NB4 (cell line): ENCODE data around the gene FLNB.
A peak's percentile ranks its signal among the peaks of the same experiment; 100 is the strongest.
"Not testable (repeated sequence)": the region's sequence is repeated elsewhere in the genome, so short reads cannot be mapped to it uniquely, and the experiment has no call there.

ENCODE experiments used
- DNase-seq: peaks from one replicate; pipeline ENCODE4 v3.0.0; 2010; ENCODE audit warnings: low read depth
- H3K4me3 ChIP-seq: one replicate; pipeline ENCODE4 v1.5.1; 2011; ENCODE audit warnings: mild to moderate bottlenecking, low read depth, low read length, moderate library complexity
- CTCF ChIP-seq: IDR thresholded peaks from one replicate; pipeline ENCODE4 v1.5.1; 2012; ENCODE audit warnings: low read depth, low read length
- MYC ChIP-seq: IDR thresholded peaks from 2 replicates; pipeline ENCODE4 v1.6.1; 2011; ENCODE audit warnings: low read depth, low read length
- POLR2A ChIP-seq: IDR thresholded peaks from 2 replicates; pipeline ENCODE4 v1.6.1; 2011; ENCODE audit warnings: mild to moderate bottlenecking; ENCODE audit not compliant: insufficient read length; ENCODE audit errors: extremely low read depth
- TF ChIP-seq, protein P1 (sequence below): IDR thresholded peaks from 2 replicates; pipeline ENCODE4 v1.6.1; 2011; ENCODE audit warnings: low read depth, low read length

Gene FLNB

DNA sequence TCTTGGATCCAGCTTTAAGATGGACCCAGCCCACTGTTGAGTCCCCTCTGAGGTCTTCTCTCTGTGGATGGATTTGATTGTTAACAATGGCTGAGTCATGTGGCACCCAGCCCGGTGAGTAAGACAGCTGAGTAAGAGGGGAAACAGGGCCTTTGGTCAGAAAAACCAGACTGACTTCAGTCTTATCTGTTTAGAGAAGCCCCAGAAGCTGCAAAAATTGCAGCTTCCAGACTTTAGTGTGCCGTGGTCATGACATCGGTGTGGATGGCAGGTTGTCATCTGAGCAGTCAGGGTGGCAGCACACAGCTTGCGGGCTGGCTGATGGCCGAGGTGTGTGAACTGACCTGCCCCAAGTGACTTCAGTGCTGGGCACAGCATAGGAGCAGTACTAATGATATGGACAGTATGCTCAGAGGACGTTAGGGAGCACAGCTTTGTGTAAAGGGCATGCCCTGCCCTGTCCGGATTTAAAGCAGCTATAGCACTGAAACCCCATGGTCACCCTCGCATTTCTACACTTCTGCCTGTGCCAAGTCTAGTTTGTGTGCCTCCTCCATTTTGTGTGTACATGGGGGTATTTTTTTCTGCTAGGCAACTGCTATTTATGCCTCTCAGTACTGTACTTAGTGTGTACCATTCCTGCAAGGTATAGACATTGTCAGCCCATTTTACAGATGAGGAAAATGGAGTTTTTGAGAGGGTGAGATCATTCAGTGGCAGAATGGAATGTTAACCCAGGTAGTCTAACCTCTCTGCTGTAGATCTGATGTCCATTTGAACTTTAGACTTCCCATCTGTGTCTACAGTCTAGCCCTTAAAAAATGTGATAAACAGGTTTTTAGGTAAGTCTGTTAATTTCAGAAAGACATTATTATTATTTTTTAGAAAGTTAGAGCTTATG, 44.4 kb downstream of the FLNB start:
- H3K4me3 ChIP-seq: no peak overlapping the region
- TF ChIP-seq, protein P1, sequence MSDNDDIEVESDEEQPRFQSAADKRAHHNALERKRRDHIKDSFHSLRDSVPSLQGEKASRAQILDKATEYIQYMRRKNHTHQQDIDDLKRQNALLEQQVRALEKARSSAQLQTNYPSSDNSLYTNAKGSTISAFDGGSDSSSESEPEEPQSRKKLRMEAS: no peak; the same call in 1 of the 2 replicates
- no peak for TF ChIP-seq POLR2A
- TF ChIP-seq MYC: no peak
- no peak for TF ChIP-seq CTCF
- peak; percentile 83 for DNase-seq

DNA sequence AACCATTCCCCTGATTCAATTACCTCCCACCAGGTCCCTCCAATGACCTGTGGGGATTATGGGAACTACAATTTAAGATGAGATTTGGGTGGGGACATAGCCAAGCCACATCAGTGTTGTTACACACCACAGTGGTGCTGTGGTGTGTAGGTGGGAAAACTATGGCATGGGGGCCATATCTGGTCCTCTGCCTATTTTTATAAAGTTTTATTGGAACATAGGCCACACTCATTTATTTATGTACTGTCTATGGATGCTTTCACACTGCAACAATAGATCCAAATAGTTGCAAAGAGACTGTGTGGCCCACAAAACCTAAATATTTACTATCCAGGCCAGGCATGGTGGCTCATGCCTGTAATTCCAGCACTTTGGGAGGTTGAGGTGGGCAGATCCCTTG, 46.4 kb downstream of the FLNB start:
- DNase-seq: no peak
- H3K4me3 ChIP-seq: no peak overlapping the region
- TF ChIP-seq MYC (no peak), CTCF (no peak), POLR2A (no peak)
- TF ChIP-seq, protein P1: no peak

GRCh38 chr3:58055314-58055713, 47.1 kb downstream of the FLNB start:
- DNase-seq: no peak
- TF ChIP-seq POLR2A (no peak), CTCF (no peak), MYC (no peak)
- TF ChIP-seq, protein P1: no peak
- H3K4me3 ChIP-seq: no peak overlapping the region

- H3K4me3 ChIP-seq, DNase-seq: not testable (repeated sequence)
These were observed 47.7 kb downstream of the FLNB start for GRCh38 chr3:58055891-58056290.

- no peak overlapping the region for H3K4me3 ChIP-seq
- DNase-seq: no peak
- TF ChIP-seq POLR2A: no peak
- TF ChIP-seq, protein P1: no peak
These were observed 50.4 kb downstream of the FLNB start for GRCh38 chr3:58058361-58059263.

DNA sequence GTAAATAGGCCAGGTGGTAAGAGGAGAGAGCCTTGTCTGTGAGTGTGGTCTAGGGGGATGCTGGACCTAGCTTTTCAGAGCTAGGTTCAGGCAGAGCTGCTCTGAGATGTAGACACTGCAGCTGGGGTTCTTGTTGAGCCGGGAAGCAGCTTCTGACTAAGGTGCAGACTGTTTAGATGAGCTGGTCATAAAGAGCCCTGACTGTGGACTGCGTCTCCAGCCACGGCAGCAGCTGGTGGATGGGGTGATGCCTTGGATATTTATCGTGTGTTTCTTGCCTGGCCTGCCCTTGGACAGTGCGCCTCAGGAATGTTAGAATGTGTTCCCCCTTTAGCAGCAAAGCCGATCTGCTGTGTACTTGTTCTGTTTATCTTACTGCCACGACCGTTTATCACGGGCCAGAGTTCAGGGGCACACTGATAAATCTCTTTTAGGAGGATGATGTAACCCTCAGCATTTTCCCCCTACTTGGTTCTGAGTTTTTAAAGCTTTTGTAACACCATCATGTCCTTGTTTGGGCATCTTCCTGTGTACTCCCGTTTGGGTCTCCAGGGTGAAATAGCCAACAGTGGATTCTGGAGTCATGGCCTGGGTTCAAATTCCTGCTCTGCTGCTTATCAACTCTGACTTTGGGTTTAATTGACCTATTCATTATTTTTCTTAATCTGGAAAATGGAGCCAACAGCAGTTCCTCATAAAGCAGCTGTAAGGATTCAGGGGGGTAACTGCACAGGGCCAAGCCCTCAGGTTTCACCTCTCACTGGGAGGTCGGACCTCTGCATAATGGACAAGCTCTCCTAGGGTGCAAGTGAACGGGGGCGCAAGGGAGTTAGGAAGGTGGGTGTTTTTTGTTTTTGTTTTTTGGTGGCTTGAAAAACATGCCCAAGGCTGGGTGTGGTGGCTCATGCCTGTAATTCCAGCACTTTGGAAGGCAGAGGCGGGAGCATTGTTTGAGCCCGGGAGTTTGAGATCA, 51.4 kb downstream of the FLNB start:
- H3K4me3 ChIP-seq: no peak overlapping the region
- DNase-seq: peak; percentile 49
- no peak for TF ChIP-seq CTCF
- TF ChIP-seq, protein P1: no peak
- no peak for TF ChIP-seq MYC
- TF ChIP-seq POLR2A: no peak
